ENCODE data around the gene DBN1. TPM values are rescaled to one million over a fixed set of nuclear protein-coding genes. Genes with fewer than 3 reads are reported as not detected.
A peak's percentile ranks its signal among the peaks of the same experiment; 100 is the strongest.

The DBN1 gene
- total RNA-seq, 2 experiments from 2014 or later, result 12.1 to 15.9 TPM

- ChIA-PET POLR2A (interaction anchor here (0.6 kb wide), 1 partner anchor 726 kb away, joined by 5 read pairs; no protein-coding TSS in a partner anchor), CTCF (interaction anchor here (0.9 to 5.4 kb wide), 4 partner anchors 49 to 114 kb away, joined by 3 to 67 read pairs (median 32); partner anchors contain the start of gene PFN3)
- Mint-ChIP-seq H3K27me3 (no peaks in the 10 kb centered on the region), H3K27ac (no peak overlapping the region), H3K9me3 (no peaks in the 10 kb centered on the region), H3K36me3 (no peaks in the 10 kb centered on the region), H3K4me3 (no peak overlapping the region), H3K4me1 (ENCODE audit: low read depth) (peaks cover 2% of the 10 kb centered on the region)
- intact Hi-C loops (cut with micrococcal nuclease), result no loop called here
- DNase-seq, result no peak
These were observed 30.9 kb upstream of the DBN1 start for GRCh38 chr5:177504086-177505056.

- Mint-ChIP-seq H3K36me3 (no peaks in the 10 kb centered on the region), H3K4me3 (no peak overlapping the region), H3K9me3 (no peaks in the 10 kb centered on the region), H3K4me1 (ENCODE audit: low read depth) (peaks cover 5% of the 10 kb centered on the region), H3K27me3 (peaks cover 4% of the 10 kb centered on the region), H3K27ac (no peak overlapping the region)
- ChIA-PET CTCF (interaction anchor here (0.5 to 5.4 kb wide), 9 partner anchors 11 to 589 kb away, joined by 3 to 67 read pairs (median 6); partner anchors contain the start of genes DDX41 and PFN3), POLR2A (no interaction called here)
- DNase-seq, result no peak
- intact Hi-C loops (cut with micrococcal nuclease), result no loop called here
These were observed 30.1 kb upstream of the DBN1 start for GRCh38 chr5:177503351-177504085.

GRCh38 chr5:177502886-177503285 lies 29.5 kb upstream of the DBN1 start:
- Mint-ChIP-seq H3K27ac (no peak overlapping the region), H3K4me3 (no peak overlapping the region), H3K9me3 (no peaks in the 10 kb centered on the region), H3K36me3 (no peaks in the 10 kb centered on the region), H3K4me1 (ENCODE audit: low read depth) (peaks cover 9% of the 10 kb centered on the region), H3K27me3 (peaks cover 8% of the 10 kb centered on the region)
- ChIA-PET POLR2A (no interaction called here), CTCF (interaction anchor here (0.5 to 5.4 kb wide), 12 partner anchors 10 to 590 kb away, joined by 3 to 67 read pairs (median 10); partner anchors contain the start of genes DDX41 and PFN3)
- no peak for DNase-seq
- intact Hi-C loops (cut with micrococcal nuclease), result no loop called here

GRCh38 chr5:177501874-177502678 lies 28.6 kb upstream of the DBN1 start:
- H3K27me3 Mint-ChIP-seq, result peaks cover 8% of the 10 kb centered on the region
- DNase-seq, result no peak
- H3K27ac Mint-ChIP-seq, result no peak overlapping the region
- H3K4me3 Mint-ChIP-seq, result no peak overlapping the region
- ChIA-PET POLR2A (interaction anchor here (1.0 to 1.3 kb wide), 3 partner anchors 47 to 192 kb away, joined by 3 to 4 read pairs (median 3); no protein-coding TSS in a partner anchor), CTCF (interaction anchor here (0.6 to 5.4 kb wide), 33 partner anchors 8 to 482 kb away, joined by 3 to 67 read pairs (median 4); partner anchors contain the start of genes DDX41, DOK3 and PFN3)
- intact Hi-C loops (cut with micrococcal nuclease), result no loop called here
- no peaks in the 10 kb centered on the region for H3K9me3 Mint-ChIP-seq
- no peaks in the 10 kb centered on the region for H3K36me3 Mint-ChIP-seq
- peaks cover 12% of the 10 kb centered on the region for H3K4me1 Mint-ChIP-seq (ENCODE audit: low read depth)

GRCh38 chr5:177500685-177501522 lies 27.5 kb upstream of the DBN1 start:
- POLR2A ChIA-PET, result interaction anchor here (0.6 to 1.3 kb wide), 5 partner anchors 21 to 191 kb away, joined by 3 to 4 read pairs (median 3); no protein-coding TSS in a partner anchor
- H3K27ac Mint-ChIP-seq, result no peak overlapping the region
- peaks cover 8% of the 10 kb centered on the region for H3K27me3 Mint-ChIP-seq

GRCh38 chr5:177499842-177500241 lies 26.4 kb upstream of the DBN1 start:
- intact Hi-C loops (cut with micrococcal nuclease), result loop anchor here (5.0 kb wide), 1 partner anchor 388 kb away; no protein-coding TSS in a partner anchor
- Mint-ChIP-seq H3K4me3 (no peak overlapping the region), H3K27me3 (peaks cover 8% of the 10 kb centered on the region), H3K36me3 (no peaks in the 10 kb centered on the region), H3K4me1 (ENCODE audit: low read depth) (peaks cover 14% of the 10 kb centered on the region), H3K9me3 (no peaks in the 10 kb centered on the region), H3K27ac (no peak overlapping the region)
- POLR2A ChIA-PET, result interaction anchor here (1.2 kb wide), 1 partner anchor 96 kb away, joined by 3 read pairs; no protein-coding TSS in a partner anchor
- DNase-seq, result no peak
- CTCF ChIA-PET, result interaction anchor here (0.8 to 5.4 kb wide), 11 partner anchors 10 to 195 kb away, joined by 3 to 67 read pairs (median 6); partner anchors contain the start of genes DOK3 and PFN3

More at GRCh38 chr5:177500685-177501522, 27.5 kb upstream of the DBN1 start:
- Mint-ChIP-seq H3K4me3 (no peak overlapping the region), H3K36me3 (no peaks in the 10 kb centered on the region), H3K4me1 (ENCODE audit: low read depth) (peaks cover 12% of the 10 kb centered on the region), H3K9me3 (no peaks in the 10 kb centered on the region)
- CTCF ChIA-PET, result interaction anchor here (0.6 to 5.4 kb wide), 40 partner anchors 9 to 481 kb away, joined by 3 to 67 read pairs (median 4); partner anchors contain the start of genes DDX41, DOK3 and PFN3
- peak; percentile 88 for DNase-seq
- intact Hi-C loops (cut with micrococcal nuclease), result no loop called here

GRCh38 chr5:177498013-177498787 lies 24.8 kb upstream of the DBN1 start:
- no peaks in the 10 kb centered on the region for H3K36me3 Mint-ChIP-seq
- peaks cover 8% of the 10 kb centered on the region for H3K27me3 Mint-ChIP-seq
- H3K9me3 Mint-ChIP-seq, result no peaks in the 10 kb centered on the region
- CTCF ChIA-PET, result interaction anchor here (0.7 to 4.2 kb wide), 11 partner anchors 26 to 188 kb away, joined by 3 to 23 read pairs (median 4); no protein-coding TSS in a partner anchor
- H3K27ac Mint-ChIP-seq, result peak overlapping the region; percentile 23
- H3K4me1 Mint-ChIP-seq (ENCODE audit: low read depth), result peaks cover 26% of the 10 kb centered on the region
- intact Hi-C loops (cut with micrococcal nuclease), result loop anchor here (5.0 kb wide), 1 partner anchor 386 kb away; no protein-coding TSS in a partner anchor
- POLR2A ChIA-PET, result interaction anchor here (0.7 to 1.4 kb wide), 7 partner anchors 17 to 147 kb away, joined by 3 to 5 read pairs (median 3); no protein-coding TSS in a partner anchor
- DNase-seq, result peak; percentile 62
- H3K4me3 Mint-ChIP-seq, result peak overlapping the region; percentile 82

- Mint-ChIP-seq H3K27ac (peak within 1 kb of the TSS; percentile 23), H3K36me3 (no peaks in the 10 kb centered on the region), H3K4me3 (peak within 1 kb of the TSS; percentile 82), H3K27me3 (peaks cover 8% of the 10 kb centered on the region), H3K4me1 (ENCODE audit: low read depth) (peaks cover 27% of the 10 kb centered on the region), H3K9me3 (no peaks in the 10 kb centered on the region)
- CTCF ChIA-PET, result interaction anchor here (0.7 to 4.2 kb wide), 10 partner anchors 25 to 188 kb away, joined by 3 to 23 read pairs (median 4); no protein-coding TSS in a partner anchor
- DNase-seq, result peak; percentile 96
- intact Hi-C loops (cut with micrococcal nuclease), result loop anchor here (1.0 to 5.0 kb wide), 7 partner anchors 19 to 385 kb away; partner anchors contain the start of gene GRK6
- POLR2A ChIA-PET, result interaction anchor here (0.7 to 1.4 kb wide), 7 partner anchors 18 to 147 kb away, joined by 3 to 5 read pairs (median 3); no protein-coding TSS in a partner anchor
These were observed 24.0 kb upstream of the DBN1 start, which contains the start of gene PDLIM7 for GRCh38 chr5:177497292-177498012. Gene PDLIM7, minus strand, starts transcription at chr5:177497604. Its CDS starts 1,092 bp downstream, at chr5:177496512.

Data from activated CD4-positive, alpha-beta memory T cell treated with anti-CD3 and anti-CD28 coated beads for 36 hours (primary cell).